ENCODE measurements around the gene NAGK.

The NAGK gene

DNA sequence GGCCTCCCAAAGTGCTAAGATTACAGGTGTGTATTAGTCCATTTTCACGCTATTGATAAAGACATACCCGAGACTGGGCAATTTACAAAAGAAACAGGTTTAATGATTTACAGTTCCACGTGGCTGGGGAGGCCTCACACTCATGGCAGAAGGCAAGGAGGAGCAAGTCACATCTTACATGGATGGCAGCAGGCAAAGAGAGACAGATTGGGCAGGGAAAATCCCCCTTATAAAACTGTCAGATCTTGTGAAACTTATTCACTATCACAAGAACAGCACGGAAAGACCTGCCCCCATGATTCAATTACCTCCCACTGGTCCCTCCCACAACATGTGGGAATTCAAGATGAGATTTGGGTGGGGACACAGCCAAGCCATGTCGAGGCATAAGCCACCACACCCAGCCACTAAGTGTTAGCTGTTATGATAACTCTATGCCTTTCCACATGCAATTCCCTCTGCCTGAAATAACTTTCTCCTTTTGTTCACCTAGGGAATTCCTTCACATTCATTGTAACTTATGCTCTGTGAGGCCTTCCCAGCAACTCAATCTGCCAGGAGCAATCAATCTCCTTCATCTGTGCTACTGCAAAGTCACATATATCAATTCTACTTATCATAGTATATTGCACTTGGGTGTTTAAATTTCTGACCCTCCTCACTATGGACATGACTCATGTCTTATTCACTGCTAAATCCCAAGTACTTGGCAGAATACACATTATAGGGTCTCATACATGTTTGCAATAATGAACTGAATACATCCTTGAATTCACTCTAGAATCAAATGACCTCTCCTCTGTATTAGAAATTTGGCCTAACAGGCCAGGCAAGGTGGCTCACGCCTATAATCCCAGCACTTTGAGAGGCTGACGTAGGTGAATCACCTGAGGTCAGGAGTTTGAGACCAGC, 54.2 kb downstream of the NAGK start:
- ATAC-seq: no peak
- H3K4me1 Mint-ChIP-seq: peaks cover 5% of the 10 kb centered on the region
- peaks cover 0 to 8% of the 10 kb centered on the region in 2 donors for H3K9me3 Mint-ChIP-seq
- no peak for DNase-seq
- H3K4me3 Mint-ChIP-seq: no peak overlapping the region
- no peak overlapping the region for H3K27ac Mint-ChIP-seq
- no peaks in the 10 kb centered on the region for H3K27me3 Mint-ChIP-seq

DNA sequence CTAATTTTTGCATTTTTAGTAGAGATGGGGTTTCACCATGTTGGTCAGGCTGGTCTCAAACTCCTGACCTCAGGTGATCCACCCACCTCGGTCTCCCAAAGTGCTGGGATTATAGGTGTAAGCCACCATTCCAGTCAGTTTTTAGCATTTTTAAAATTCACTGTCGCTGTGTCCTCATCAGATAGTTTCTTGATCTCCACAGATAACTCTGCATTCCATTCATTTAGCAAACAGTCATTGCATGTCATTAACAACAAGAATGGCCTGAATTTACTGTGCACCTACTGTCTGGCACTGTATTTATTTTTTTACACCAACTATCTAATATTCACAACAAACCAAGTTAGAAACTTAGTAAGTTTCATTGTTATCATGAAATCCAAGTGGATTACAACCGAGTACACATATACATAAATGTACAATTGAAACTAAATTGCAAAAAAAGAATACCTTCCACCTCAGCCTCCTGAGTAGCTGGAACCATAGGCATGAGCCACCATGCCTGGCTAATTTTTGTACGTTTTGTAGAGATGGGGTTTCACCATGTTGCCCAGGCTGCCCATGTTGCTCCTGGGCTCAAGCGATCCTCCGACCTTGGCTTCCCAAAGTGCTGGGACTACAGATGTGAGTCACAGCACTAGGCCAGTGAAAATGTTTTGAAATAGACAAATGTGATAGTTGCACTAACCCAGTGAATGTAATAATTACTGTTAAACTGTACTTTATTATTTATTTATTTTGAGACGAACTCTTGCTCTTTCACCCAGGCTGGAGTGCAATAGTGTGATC, 57.3 kb downstream of the NAGK start:
- no peak for ATAC-seq
- peaks cover 0 to 8% of the 10 kb centered on the region in 2 donors for H3K9me3 Mint-ChIP-seq
- H3K27ac Mint-ChIP-seq: no peak overlapping the region
- DNase-seq: no peak
- no peaks in the 10 kb centered on the region for H3K27me3 Mint-ChIP-seq
- no peak overlapping the region for H3K4me3 Mint-ChIP-seq
- H3K4me1 Mint-ChIP-seq: peaks cover 8% of the 10 kb centered on the region

DNA sequence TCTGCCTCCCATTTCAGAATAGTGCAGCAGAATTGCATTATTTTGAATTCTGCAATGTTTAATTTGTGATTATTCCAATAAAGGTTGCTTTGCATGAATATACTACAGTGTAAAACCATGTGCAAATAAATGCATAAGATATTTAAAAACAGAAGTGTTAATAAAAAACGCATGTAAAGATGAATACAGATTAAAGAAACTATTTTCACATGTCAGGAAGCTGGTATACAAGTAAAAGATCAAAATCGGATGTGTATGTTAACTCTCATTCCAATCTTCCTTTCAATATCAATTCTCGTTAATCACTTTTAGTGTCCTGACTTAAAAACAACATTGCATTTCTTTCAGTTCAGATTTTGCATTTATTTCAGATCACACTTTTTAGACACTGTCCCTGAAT, 58.5 kb downstream of the NAGK start:
- no peak for ATAC-seq
- Mint-ChIP-seq H3K27ac (no peak overlapping the region), H3K4me1 (peaks cover 8% of the 10 kb centered on the region), H3K4me3 (no peak overlapping the region), H3K27me3 (no peaks in the 10 kb centered on the region), H3K9me3 (peaks cover 0 to 8% of the 10 kb centered on the region in 2 donors)
- DNase-seq: no peak
